GM21381 (cell line): ENCODE data around the gene B3GNT2.
"Not testable (repeated sequence)": the region's sequence is repeated elsewhere in the genome, so short reads cannot be mapped to it uniquely, and the experiment has no call there.

Experiments used
- ATAC-seq: cut with Tn5 transposase; IDR thresholded peaks from one replicate; pipeline ENCODE4 v1.9.1; 2021; ENCODE audit warnings: mild to moderate bottlenecking, moderate library complexity; ENCODE audit not compliant: unreplicated experiment

The B3GNT2 gene

GRCh38 chr2:62195421-62196277, at the start of gene B3GNT2:
TSS of gene B3GNT2 (plus strand) at chr2:62196115. CDS start at chr2:62222221, 26,106 bp downstream.
- peak; percentile 48 for ATAC-seq

GRCh38 chr2:62146790-62147189, 49.1 kb upstream of the B3GNT2 start:
- ATAC-seq, result not testable (repeated sequence)

GRCh38 chr2:62147610-62148301, 48.2 kb upstream of the B3GNT2 start:
- ATAC-seq, result no peak

GRCh38 chr2:62149708-62150107, 46.2 kb upstream of the B3GNT2 start:
- no peak for ATAC-seq

GRCh38 chr2:62150597-62151305, 45.2 kb upstream of the B3GNT2 start:
- no peak for ATAC-seq

GRCh38 chr2:62151306-62151638, 44.6 kb upstream of the B3GNT2 start:
- ATAC-seq, result no peak

GRCh38 chr2:62152000-62152399, 43.9 kb upstream of the B3GNT2 start:
- no peak for ATAC-seq

GRCh38 chr2:62156861-62157496, 38.9 kb upstream of the B3GNT2 start:
- no peak for ATAC-seq

- no peak for ATAC-seq
Observed at GRCh38 chr2:62158444-62159121, 37.3 kb upstream of the B3GNT2 start.

- not testable (repeated sequence) for ATAC-seq
Observed at GRCh38 chr2:62160691-62161090, 35.2 kb upstream of the B3GNT2 start.

- no peak for ATAC-seq
Observed at GRCh38 chr2:62163106-62163831, 32.6 kb upstream of the B3GNT2 start.

- ATAC-seq, result no peak
Observed at GRCh38 chr2:62163834-62164233, 32.1 kb upstream of the B3GNT2 start.

GRCh38 chr2:62175728-62176127, 20.2 kb upstream of the B3GNT2 start:
- ATAC-seq, result no peak

GRCh38 chr2:62176801-62177200, 19.1 kb upstream of the B3GNT2 start:
- no peak for ATAC-seq

- no peak for ATAC-seq
Observed at GRCh38 chr2:62177392-62178049, 18.4 kb upstream of the B3GNT2 start.

- ATAC-seq, result no peak
Observed at GRCh38 chr2:62178741-62179271, 17.1 kb upstream of the B3GNT2 start.

- ATAC-seq, result no peak
Observed at GRCh38 chr2:62180975-62181374, 14.9 kb upstream of the B3GNT2 start.

GRCh38 chr2:62181843-62182242, 14.1 kb upstream of the B3GNT2 start:
- no peak for ATAC-seq
